WTC11 (cell line): ENCODE data around the gene CAGE1.

ENCODE experiments used
- JUN ChIP-seq: sonication (generic); formaldehyde crosslinking; IDR thresholded peaks from 2 replicates; pipeline ENCODE4 v1.8.0; 2023; ENCODE audit warnings: mild to moderate bottlenecking, missing genetic modification reagents
- TF ChIP-seq, protein P1 (sequence below): sonication (generic); formaldehyde crosslinking; IDR thresholded peaks from 2 replicates; pipeline ENCODE4 v1.8.1; 2022; ENCODE audit warnings: low read depth, mild to moderate bottlenecking, moderate library complexity, missing genetic modification reagents, borderline replicate concordance
- TF ChIP-seq, protein P2 (sequence below): fragments of 200-600 bp; IDR thresholded peaks from 2 replicates; pipeline ENCODE4 v1.8.0; 2022; ENCODE audit warnings: antibody characterized with exemption
- TF ChIP-seq, protein P3 (sequence below): sonication (generic); formaldehyde crosslinking; IDR thresholded peaks from 2 replicates; pipeline ENCODE4 v1.8.0; 2022; ENCODE audit warnings: mild to moderate bottlenecking, missing genetic modification reagents
- TF ChIP-seq, protein P4 (sequence below): sonication (generic); formaldehyde crosslinking; IDR thresholded peaks from 2 replicates; pipeline ENCODE4 v1.8.0; 2022; ENCODE audit warnings: mild to moderate bottlenecking, missing genetic modification reagents

DNA sequence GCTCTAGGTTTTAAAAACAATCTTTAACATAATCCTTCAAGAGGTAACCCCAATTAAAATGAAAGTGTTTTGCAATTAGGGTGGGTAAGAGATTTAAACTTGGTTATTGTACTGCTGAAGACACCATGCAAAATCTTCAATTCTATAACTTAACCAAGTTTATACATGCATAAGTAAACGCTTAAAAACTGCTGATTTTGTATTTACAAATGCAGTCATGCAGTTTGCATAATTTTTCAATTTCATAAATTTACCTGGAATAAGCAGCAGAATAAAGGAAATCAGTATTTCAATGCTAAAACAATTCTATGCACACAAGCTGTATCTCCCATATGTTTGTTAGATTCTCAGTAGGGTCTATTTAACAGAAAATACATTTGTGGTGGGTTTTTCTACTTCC, 99.5 kb downstream of the CAGE1 start:
- TF ChIP-seq, protein P1, sequence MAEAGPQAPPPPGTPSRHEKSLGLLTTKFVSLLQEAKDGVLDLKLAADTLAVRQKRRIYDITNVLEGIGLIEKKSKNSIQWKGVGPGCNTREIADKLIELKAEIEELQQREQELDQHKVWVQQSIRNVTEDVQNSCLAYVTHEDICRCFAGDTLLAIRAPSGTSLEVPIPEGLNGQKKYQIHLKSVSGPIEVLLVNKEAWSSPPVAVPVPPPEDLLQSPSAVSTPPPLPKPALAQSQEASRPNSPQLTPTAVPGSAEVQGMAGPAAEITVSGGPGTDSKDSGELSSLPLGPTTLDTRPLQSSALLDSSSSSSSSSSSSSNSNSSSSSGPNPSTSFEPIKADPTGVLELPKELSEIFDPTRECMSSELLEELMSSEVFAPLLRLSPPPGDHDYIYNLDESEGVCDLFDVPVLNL (CRISPR knock-in tag) = no peak
- TF ChIP-seq, protein P2, sequence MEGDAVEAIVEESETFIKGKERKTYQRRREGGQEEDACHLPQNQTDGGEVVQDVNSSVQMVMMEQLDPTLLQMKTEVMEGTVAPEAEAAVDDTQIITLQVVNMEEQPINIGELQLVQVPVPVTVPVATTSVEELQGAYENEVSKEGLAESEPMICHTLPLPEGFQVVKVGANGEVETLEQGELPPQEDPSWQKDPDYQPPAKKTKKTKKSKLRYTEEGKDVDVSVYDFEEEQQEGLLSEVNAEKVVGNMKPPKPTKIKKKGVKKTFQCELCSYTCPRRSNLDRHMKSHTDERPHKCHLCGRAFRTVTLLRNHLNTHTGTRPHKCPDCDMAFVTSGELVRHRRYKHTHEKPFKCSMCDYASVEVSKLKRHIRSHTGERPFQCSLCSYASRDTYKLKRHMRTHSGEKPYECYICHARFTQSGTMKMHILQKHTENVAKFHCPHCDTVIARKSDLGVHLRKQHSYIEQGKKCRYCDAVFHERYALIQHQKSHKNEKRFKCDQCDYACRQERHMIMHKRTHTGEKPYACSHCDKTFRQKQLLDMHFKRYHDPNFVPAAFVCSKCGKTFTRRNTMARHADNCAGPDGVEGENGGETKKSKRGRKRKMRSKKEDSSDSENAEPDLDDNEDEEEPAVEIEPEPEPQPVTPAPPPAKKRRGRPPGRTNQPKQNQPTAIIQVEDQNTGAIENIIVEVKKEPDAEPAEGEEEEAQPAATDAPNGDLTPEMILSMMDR = no peak
- TF ChIP-seq, protein P3, sequence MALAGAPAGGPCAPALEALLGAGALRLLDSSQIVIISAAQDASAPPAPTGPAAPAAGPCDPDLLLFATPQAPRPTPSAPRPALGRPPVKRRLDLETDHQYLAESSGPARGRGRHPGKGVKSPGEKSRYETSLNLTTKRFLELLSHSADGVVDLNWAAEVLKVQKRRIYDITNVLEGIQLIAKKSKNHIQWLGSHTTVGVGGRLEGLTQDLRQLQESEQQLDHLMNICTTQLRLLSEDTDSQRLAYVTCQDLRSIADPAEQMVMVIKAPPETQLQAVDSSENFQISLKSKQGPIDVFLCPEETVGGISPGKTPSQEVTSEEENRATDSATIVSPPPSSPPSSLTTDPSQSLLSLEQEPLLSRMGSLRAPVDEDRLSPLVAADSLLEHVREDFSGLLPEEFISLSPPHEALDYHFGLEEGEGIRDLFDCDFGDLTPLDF = no peak
- TF ChIP-seq JUN = no peak
- TF ChIP-seq, protein P4, sequence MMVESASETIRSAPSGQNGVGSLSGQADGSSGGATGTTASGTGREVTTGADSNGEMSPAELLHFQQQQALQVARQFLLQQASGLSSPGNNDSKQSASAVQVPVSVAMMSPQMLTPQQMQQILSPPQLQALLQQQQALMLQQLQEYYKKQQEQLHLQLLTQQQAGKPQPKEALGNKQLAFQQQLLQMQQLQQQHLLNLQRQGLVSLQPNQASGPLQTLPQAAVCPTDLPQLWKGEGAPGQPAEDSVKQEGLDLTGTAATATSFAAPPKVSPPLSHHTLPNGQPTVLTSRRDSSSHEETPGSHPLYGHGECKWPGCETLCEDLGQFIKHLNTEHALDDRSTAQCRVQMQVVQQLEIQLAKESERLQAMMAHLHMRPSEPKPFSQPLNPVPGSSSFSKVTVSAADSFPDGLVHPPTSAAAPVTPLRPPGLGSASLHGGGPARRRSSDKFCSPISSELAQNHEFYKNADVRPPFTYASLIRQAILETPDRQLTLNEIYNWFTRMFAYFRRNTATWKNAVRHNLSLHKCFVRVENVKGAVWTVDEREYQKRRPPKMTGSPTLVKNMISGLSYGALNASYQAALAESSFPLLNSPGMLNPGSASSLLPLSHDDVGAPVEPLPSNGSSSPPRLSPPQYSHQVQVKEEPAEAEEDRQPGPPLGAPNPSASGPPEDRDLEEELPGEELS (CRISPR knock-in tag) = no peak
